MM.1S (cell line): ENCODE results near the gene KDM4B.

Source experiments
- DNase-seq: peaks from one replicate; pipeline ENCODE4 v3.0.0-alpha.2; 2015
- H2AFZ ChIP-seq: fragments of 300-600 bp; sonication (generic); 2 replicates; pipeline ENCODE4 v1.6.0; 2016; ENCODE audit warnings: antibody characterized with exemption, low read length
- H3F3A ChIP-seq: fragments of 300-600 bp; sonication (generic); 2 replicates; pipeline ENCODE4 v1.6.1; 2016; ENCODE audit warnings: mild to moderate bottlenecking, antibody characterized with exemption, low read length, moderate library complexity, mixed read lengths; ENCODE audit not compliant: insufficient read depth
- H3K27ac ChIP-seq: fragments of 300-600 bp; sonication (generic); 2 replicates; pipeline ENCODE4 v1.5.1; 2016; ENCODE audit warnings: mild to moderate bottlenecking, low read length
- H3K27me3 ChIP-seq: fragments of 300-600 bp; sonication (generic); replicated peaks from 2 replicates; pipeline ENCODE4 v1.6.0; 2016; ENCODE audit warnings: low read length; ENCODE audit not compliant: insufficient read depth
- H3K36me3 ChIP-seq: fragments of 300-600 bp; sonication (generic); replicated peaks from 2 replicates; pipeline ENCODE4 v1.6.1; 2016; ENCODE audit warnings: mild to moderate bottlenecking, low read length, mixed read lengths; ENCODE audit not compliant: insufficient read depth
- H3K4me1 ChIP-seq: fragments of 300-600 bp; sonication (generic); 2 replicates; pipeline ENCODE4 v1.6.1; 2016; ENCODE audit warnings: low read length, mixed read lengths
- H3K4me2 ChIP-seq: fragments of 300-600 bp; sonication (generic); 2 replicates; pipeline ENCODE4 v1.6.0; 2016; ENCODE audit warnings: low read depth, low read length
- H3K4me3 ChIP-seq: fragments of 300-600 bp; sonication (generic); 2 replicates; pipeline ENCODE4 v1.5.1; 2016; ENCODE audit warnings: low read length, mixed read lengths
- H3K79me2 ChIP-seq: fragments of 300-600 bp; sonication (generic); 2 replicates; pipeline ENCODE4 v1.6.1; 2016; ENCODE audit warnings: mixed run types, low read length, mixed read lengths
- H3K9ac ChIP-seq: fragments of 300-600 bp; sonication (generic); 2 replicates; pipeline ENCODE4 v1.6.1; 2016; ENCODE audit warnings: low read length, mixed read lengths
- H3K9me2 ChIP-seq: fragments of 300-600 bp; sonication (generic); replicated peaks from 2 replicates; pipeline ENCODE4 v1.6.1; 2016; ENCODE audit warnings: mild to moderate bottlenecking, low read length, mixed read lengths; ENCODE audit not compliant: insufficient read depth
- H3K9me3 ChIP-seq: fragments of 300-600 bp; sonication (generic); replicated peaks from 2 replicates; pipeline ENCODE4 v1.6.1; 2016; ENCODE audit warnings: mild to moderate bottlenecking, low read length, mixed read lengths; ENCODE audit not compliant: insufficient read depth
- H4K20me1 ChIP-seq: fragments of 300-600 bp; sonication (generic); 2 replicates; pipeline ENCODE4 v1.6.1; 2016; ENCODE audit warnings: mild to moderate bottlenecking, low read length, moderate library complexity, mixed read lengths; ENCODE audit not compliant: insufficient read depth
- EZH2 ChIP-seq: fragments of 300-600 bp; sonication (generic); optimal IDR thresholded peaks from 2 replicates; pipeline ENCODE3; 2017; ENCODE audit warnings: low read depth, mild to moderate bottlenecking, antibody characterized with exemption, low read length, mixed read lengths
- EZH2phosphoT487 ChIP-seq: fragments of 300-600 bp; sonication (generic); IDR thresholded peaks from 2 replicates; pipeline ENCODE4 v1.6.1; 2018; ENCODE audit warnings: antibody characterized with exemption, low read length
- TF ChIP-seq, protein P1 (sequence below): fragments of 300-600 bp; sonication (generic); IDR thresholded peaks from 2 replicates; pipeline ENCODE4 v1.5.1; 2016; ENCODE audit warnings: antibody characterized with exemption, low read length, mixed read lengths

KDM4B gene

GRCh38 chr19:4929186-4929585 lies 39.7 kb upstream of the KDM4B start:
- Histone ChIP-seq H2AFZ (no peak overlapping the region), H3F3A (no peaks in the 10 kb centered on the region), H3K27ac (no peak overlapping the region), H3K27me3 (no peaks in the 10 kb centered on the region), H3K9me2 (no peaks in the 10 kb centered on the region), H3K79me2 (peaks cover 76% of the 10 kb centered on the region), H3K4me3 (no peak overlapping the region), H4K20me1 (peaks cover 5% of the 10 kb centered on the region; the same call in 1 of the 2 replicates), H3K4me2 (no peak overlapping the region), H3K9ac (no peak overlapping the region), H3K9me3 (no peaks in the 10 kb centered on the region), H3K36me3 (peaks cover 11% of the 10 kb centered on the region), H3K4me1 (no peaks in the 10 kb centered on the region)
- TF ChIP-seq EZH2phosphoT487: no peak
- TF ChIP-seq, protein P1, sequence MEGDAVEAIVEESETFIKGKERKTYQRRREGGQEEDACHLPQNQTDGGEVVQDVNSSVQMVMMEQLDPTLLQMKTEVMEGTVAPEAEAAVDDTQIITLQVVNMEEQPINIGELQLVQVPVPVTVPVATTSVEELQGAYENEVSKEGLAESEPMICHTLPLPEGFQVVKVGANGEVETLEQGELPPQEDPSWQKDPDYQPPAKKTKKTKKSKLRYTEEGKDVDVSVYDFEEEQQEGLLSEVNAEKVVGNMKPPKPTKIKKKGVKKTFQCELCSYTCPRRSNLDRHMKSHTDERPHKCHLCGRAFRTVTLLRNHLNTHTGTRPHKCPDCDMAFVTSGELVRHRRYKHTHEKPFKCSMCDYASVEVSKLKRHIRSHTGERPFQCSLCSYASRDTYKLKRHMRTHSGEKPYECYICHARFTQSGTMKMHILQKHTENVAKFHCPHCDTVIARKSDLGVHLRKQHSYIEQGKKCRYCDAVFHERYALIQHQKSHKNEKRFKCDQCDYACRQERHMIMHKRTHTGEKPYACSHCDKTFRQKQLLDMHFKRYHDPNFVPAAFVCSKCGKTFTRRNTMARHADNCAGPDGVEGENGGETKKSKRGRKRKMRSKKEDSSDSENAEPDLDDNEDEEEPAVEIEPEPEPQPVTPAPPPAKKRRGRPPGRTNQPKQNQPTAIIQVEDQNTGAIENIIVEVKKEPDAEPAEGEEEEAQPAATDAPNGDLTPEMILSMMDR: no peak
- TF ChIP-seq EZH2: no peak
- no peak for DNase-seq

- no peak for TF ChIP-seq EZH2phosphoT487
- TF ChIP-seq, protein P1: no peak
- no peak for TF ChIP-seq EZH2
- Histone ChIP-seq H3K9ac (no peak overlapping the region), H3K27ac (no peak overlapping the region), H3K27me3 (no peaks in the 10 kb centered on the region), H3K9me2 (no peaks in the 10 kb centered on the region), H3F3A (no peaks in the 10 kb centered on the region), H3K4me3 (no peak overlapping the region), H3K9me3 (no peaks in the 10 kb centered on the region), H3K4me1 (no peaks in the 10 kb centered on the region), H3K36me3 (peaks cover 16% of the 10 kb centered on the region), H2AFZ (no peak overlapping the region), H3K79me2 (peaks cover 68% of the 10 kb centered on the region), H4K20me1 (peaks cover 9% of the 10 kb centered on the region), H3K4me2 (no peak overlapping the region)
- no peak for DNase-seq
These were observed 38.2 kb upstream of the KDM4B start for GRCh38 chr19:4930664-4931063.

DNA sequence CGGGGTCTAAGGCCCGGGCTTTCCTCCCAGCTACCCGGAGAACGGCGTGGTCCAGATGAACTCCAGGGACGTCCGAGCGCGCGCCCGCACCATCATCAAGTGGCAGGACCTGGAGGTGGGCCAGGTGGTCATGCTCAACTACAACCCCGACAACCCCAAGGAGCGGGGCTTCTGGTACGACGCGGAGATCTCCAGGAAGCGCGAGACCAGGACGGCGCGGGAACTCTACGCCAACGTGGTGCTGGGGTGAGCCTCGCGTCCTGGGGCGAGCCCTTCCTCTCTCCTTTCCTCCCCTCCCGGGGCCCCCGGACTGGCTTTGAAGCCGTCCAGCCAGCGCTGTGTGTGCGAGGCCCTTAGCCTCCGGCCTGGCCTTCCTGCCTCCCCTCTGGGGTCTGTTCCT lies 36.2 kb upstream of the KDM4B start:
- H3K4me2 ChIP-seq: no peak overlapping the region
- H3K27ac ChIP-seq: no peak overlapping the region
- peaks cover 17% of the 10 kb centered on the region for H3K36me3 ChIP-seq
- no peaks in the 10 kb centered on the region for H3K9me2 ChIP-seq
- H4K20me1 ChIP-seq: peaks cover 6% of the 10 kb centered on the region
- peaks cover 67% of the 10 kb centered on the region for H3K79me2 ChIP-seq
- TF ChIP-seq EZH2 (no peak), EZH2phosphoT487 (no peak)
- TF ChIP-seq, protein P1: no peak
- no peak overlapping the region for H3K4me3 ChIP-seq
- no peaks in the 10 kb centered on the region for H3K4me1 ChIP-seq
- no peak for DNase-seq
- no peak overlapping the region for H2AFZ ChIP-seq
- no peak overlapping the region for H3K9ac ChIP-seq
- H3K27me3 ChIP-seq: no peaks in the 10 kb centered on the region
- no peaks in the 10 kb centered on the region for H3K9me3 ChIP-seq
- H3F3A ChIP-seq: 0 out of 2 replicates have a peak, but pooled peaks cover 5% of the 10 kb centered on the region
